Motor neuron (in vitro differentiated cells): ENCODE data around the gene ATP9A. TPM values are rescaled to one million over a fixed set of nuclear protein-coding genes. Genes with fewer than 3 reads are reported as not detected.

Experiments used
- ATAC-seq, 8 experiments: fragments of 200-7000 bp; cut with Tn5 transposase; replicated peaks in 6 of 8; 2 replicates each; pipeline ENCODE4 v1.8.0; 2021; ENCODE audit warnings: mild to moderate bottlenecking in 8 of 8, moderate library complexity in 8 of 8
- H3K27ac ChIP-seq, 2 donors: fragments of 250-450 bp; sonication (Bioruptor Pico); 2 replicates each; pipeline ENCODE4 v1.9.0; 2021; ENCODE audit warnings: antibody characterized with exemption in 2 of 2, mild to moderate bottlenecking in 2 of 2, moderate library complexity in 1 of 2
- H3K4me1 ChIP-seq, 2 donors: fragments of 250-450 bp; sonication (Bioruptor Pico); replicated peaks in 1 of 2; 2 replicates each; pipeline ENCODE4 v1.6.1; 2021; ENCODE audit warnings: antibody characterized with exemption in 2 of 2, mild to moderate bottlenecking in 2 of 2, moderate library complexity in 1 of 2
- H3K4me3 ChIP-seq, 5 donors: fragments of 250-450 bp; sonication (Bioruptor Pico); 2 replicates each; pipeline ENCODE4 v1.9.0; 2021; ENCODE audit warnings: antibody characterized with exemption in 5 of 5, mild to moderate bottlenecking in 5 of 5, moderate library complexity in 4 of 5
- WGBS, 10 experiments: fragments of 450-650 bp; shearing (Covaris generic); methylation state at CpG; one replicate each; pipeline ENCODE4 v1.0.0; 2022; 5-methylcytosine and 5-hydroxymethylcytosine counted together
- in situ Hi-C, 9 experiments: fragments of 400-800 bp; cut with MboI; loops; one replicate each; pipeline ENCODE4 v1.15.0; 2021; ENCODE audit warnings: low sequenced_read_pairs in 9 of 9, low pct_unique_long_range_greater_than_20kb in 2 of 9; ENCODE audit not compliant: unreplicated experiment in 9 of 9
- total RNA-seq, 8 experiments: library from RNA; unstranded; fragments of 300-600 nt; gene quantifications; 2 replicates each; pipeline versions ENCODE4 v1.2.3 to v1.2.4, GENCODE V29; 2022

Gene ATP9A
- total RNA-seq, 8 experiments from 2014 or later = 29.7 to 103 (median 88.1) TPM

- Histone ChIP-seq H3K4me3 (no peak overlapping the region), H3K27ac (no peak overlapping the region), H3K4me1 (no peaks in the 10 kb centered on the region)
- no peak for ATAC-seq
- in situ Hi-C loops = loop anchor here in 7 of 9 experiments (25.0 kb wide), 2 partner anchors 330 to 455 kb away; no protein-coding TSS in a partner anchor
- WGBS, 10 experiments = 80 to 100% (median 90%) methylated on average over 1 to 5 of the region's 6 CpGs; no CpG with 5 or more reads in 3 of the 10 experiments
Observed at GRCh38 chr20:51631953-51632352, 136.2 kb downstream of the ATP9A start.

- H3K4me3 ChIP-seq = no peak overlapping the region
- H3K27ac ChIP-seq = no peak overlapping the region
- WGBS, 10 experiments = 15 to 92% (median 79%) methylated on average over 2 to 17 of the region's 21 CpGs
- ATAC-seq = peak in 6 of 8 experiments; percentile 50 to 88 (median 78)
- in situ Hi-C loops = loop anchor here in 7 of 9 experiments (25.0 kb wide), 2 partner anchors 331 to 456 kb away; no protein-coding TSS in a partner anchor
- no peaks in the 10 kb centered on the region for H3K4me1 ChIP-seq
Observed at GRCh38 chr20:51631011-51631950, 136.9 kb downstream of the ATP9A start.

GRCh38 chr20:51629399-51630058, 138.7 kb downstream of the ATP9A start:
- Histone ChIP-seq H3K4me1 (no peaks in the 10 kb centered on the region), H3K4me3 (no peak overlapping the region), H3K27ac (no peak overlapping the region)
- no peak for ATAC-seq
- in situ Hi-C loops = loop anchor here in 7 of 9 experiments (25.0 kb wide), 2 partner anchors 333 to 458 kb away; no protein-coding TSS in a partner anchor
- WGBS, 10 experiments = 40 to 100% (median 70%) methylated on average over 1 to 3 of the region's 3 CpGs; no CpG with 5 or more reads in 3 of the 10 experiments

- Histone ChIP-seq H3K27ac (no peak overlapping the region), H3K4me3 (no peak overlapping the region), H3K4me1 (no peaks in the 10 kb centered on the region)
- WGBS, 10 experiments = 26 to 90% (median 71%) methylated on average over 2 to 7 of the region's 8 CpGs
- ATAC-seq = peak in 5 of 8 experiments; percentile 26 to 55 (median 42)
- in situ Hi-C loops = loop anchor here in 7 of 9 experiments (25.0 kb wide), 2 partner anchors 334 to 459 kb away; no protein-coding TSS in a partner anchor
Observed at GRCh38 chr20:51628533-51629398, 139.4 kb downstream of the ATP9A start.

DNA sequence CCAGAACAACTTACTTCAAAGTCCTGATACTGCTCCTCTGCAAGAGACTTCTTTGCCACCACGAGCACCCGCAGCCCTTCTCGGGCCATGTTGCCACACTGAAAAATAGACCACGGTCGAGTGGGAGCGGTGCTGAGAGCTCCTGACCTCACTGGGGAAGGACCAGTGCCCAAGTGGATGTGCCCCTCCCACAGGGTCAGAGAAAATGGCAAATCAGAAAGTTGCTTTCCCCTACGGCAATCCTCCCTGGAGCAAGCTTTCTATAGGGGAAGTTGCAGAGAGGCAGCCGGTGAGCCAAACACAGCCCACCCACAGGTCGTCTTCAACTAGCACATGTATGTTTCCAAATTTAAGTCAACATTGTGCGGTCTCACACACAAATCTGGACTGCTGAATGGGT, 140.6 kb downstream of the ATP9A start:
- H3K27ac ChIP-seq = no peak overlapping the region
- H3K4me1 ChIP-seq = no peaks in the 10 kb centered on the region
- no peak overlapping the region for H3K4me3 ChIP-seq
- in situ Hi-C loops = loop anchor here in 7 of 9 experiments (25.0 kb wide), 2 partner anchors 335 to 460 kb away; no protein-coding TSS in a partner anchor
- no peak for ATAC-seq
- WGBS, 10 experiments = 70 to 100% (median 100%) methylated on average over 1 to 8 of the region's 10 CpGs; no CpG with 5 or more reads in 3 of the 10 experiments

GRCh38 chr20:51625105-51625504, 143.1 kb downstream of the ATP9A start:
- ATAC-seq = no peak
- in situ Hi-C loops = loop anchor here in 7 of 9 experiments (25.0 kb wide), 2 partner anchors 337 to 462 kb away; no protein-coding TSS in a partner anchor
- WGBS, 10 experiments = 80 to 100% (median 95%) methylated on average over 1 to 8 of the region's 14 CpGs; no CpG with 5 or more reads in 4 of the 10 experiments
- Histone ChIP-seq H3K4me1 (no peaks in the 10 kb centered on the region), H3K4me3 (no peak overlapping the region), H3K27ac (no peak overlapping the region)

GRCh38 chr20:51624157-51624731, 143.9 kb downstream of the ATP9A start:
- in situ Hi-C loops = loop anchor here in 5 of 9 experiments (25.0 kb wide), 2 partner anchors 237 to 637 kb away; no protein-coding TSS in a partner anchor
- H3K4me3 ChIP-seq = no peak overlapping the region
- no peaks in the 10 kb centered on the region for H3K4me1 ChIP-seq
- ATAC-seq = peak; percentile 29 to 86 (median 65)
- WGBS, 10 experiments = 0 to 86% (median 37%) methylated on average over 1 to 9 of the region's 17 CpGs; no CpG with 5 or more reads in 4 of the 10 experiments
- no peak overlapping the region for H3K27ac ChIP-seq

DNA sequence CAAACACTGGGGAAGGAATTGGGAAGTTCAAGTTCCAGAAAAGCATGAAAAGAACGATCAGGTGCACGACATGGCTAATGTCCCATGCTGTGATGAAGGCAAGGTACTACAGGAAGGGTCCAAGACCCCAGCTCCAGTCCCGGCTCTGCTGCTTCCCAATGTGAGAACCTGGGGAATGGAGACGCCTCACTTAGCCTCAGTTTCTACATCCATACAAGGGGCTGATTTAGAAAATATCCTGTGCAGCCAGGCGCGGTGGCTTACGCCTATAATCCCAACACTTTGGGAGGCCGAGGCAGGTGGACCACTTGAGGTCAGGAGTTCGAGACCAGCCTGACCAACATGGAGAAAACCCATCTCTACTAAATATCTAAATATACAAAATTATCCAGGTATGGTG, 144.9 kb downstream of the ATP9A start:
- WGBS, 10 experiments = 84 to 100% (median 95%) methylated on average over 3 to 6 of the region's 9 CpGs; no CpG with 5 or more reads in 5 of the 10 experiments
- in situ Hi-C loops = loop anchor here in 5 of 9 experiments (25.0 kb wide), 2 partner anchors 236 to 636 kb away; no protein-coding TSS in a partner anchor
- Histone ChIP-seq H3K4me3 (no peak overlapping the region), H3K27ac (no peak overlapping the region), H3K4me1 (no peaks in the 10 kb centered on the region)
- no peak for ATAC-seq

- no peak for ATAC-seq
- in situ Hi-C loops = loop anchor here in 5 of 9 experiments (25.0 kb wide), 2 partner anchors 235 to 635 kb away; no protein-coding TSS in a partner anchor
- H3K27ac ChIP-seq = no peak overlapping the region
- H3K4me3 ChIP-seq = no peak overlapping the region
- 20 to 100% (median 91%) methylated on average over 1 to 12 of the region's 19 CpGs; no CpG with 5 or more reads in 2 of the 10 experiments for WGBS, 10 experiments
- no peaks in the 10 kb centered on the region for H3K4me1 ChIP-seq
Observed at GRCh38 chr20:51622004-51622874, 146.0 kb downstream of the ATP9A start.

DNA sequence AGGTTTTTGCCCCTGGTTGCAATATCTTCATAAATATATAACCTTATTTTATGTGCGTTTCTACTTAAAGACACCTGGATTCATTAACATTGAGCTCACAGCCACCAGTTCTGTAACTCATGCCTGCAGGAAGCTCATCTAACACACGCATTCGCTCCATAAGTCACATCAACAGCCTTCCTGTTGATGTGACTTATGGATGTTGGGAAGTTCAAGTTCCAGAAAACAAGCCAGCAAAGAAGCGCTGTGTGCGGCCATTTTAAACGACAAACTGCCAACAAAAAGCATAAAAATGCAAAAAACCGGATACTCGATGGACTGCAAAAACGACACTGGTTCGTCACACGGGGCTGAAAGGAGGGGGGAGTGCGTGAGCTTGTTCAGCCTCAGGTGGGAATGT, 147.8 kb downstream of the ATP9A start:
- 78 to 97% (median 92%) methylated on average over 2 to 12 of the region's 12 CpGs; no CpG with 5 or more reads in 2 of the 10 experiments for WGBS, 10 experiments
- H3K4me3 ChIP-seq = no peak overlapping the region
- H3K27ac ChIP-seq = no peak overlapping the region
- H3K4me1 ChIP-seq = no peaks in the 10 kb centered on the region
- no peak for ATAC-seq
- in situ Hi-C loops = loop anchor here in 5 of 9 experiments (25.0 kb wide), 2 partner anchors 233 to 633 kb away; no protein-coding TSS in a partner anchor

DNA sequence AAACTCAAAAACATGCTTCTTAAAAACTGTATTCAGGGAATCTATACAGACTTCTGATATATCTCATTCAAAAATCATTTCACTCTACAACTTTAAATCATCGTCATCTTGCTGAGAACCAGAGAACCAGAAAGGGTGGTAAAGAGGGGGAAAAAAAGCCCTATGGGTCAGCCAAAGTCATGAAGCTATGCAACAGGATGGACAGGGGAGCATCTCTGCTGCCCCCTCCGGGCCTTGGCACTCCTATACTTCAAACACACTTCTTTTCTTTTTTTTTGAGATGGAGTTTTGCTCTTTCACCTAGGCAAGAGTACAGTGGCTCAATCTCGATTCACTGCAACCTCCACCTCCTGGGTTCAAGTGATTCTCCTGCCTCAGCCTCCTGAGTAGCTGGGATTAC, 152.1 kb downstream of the ATP9A start:
- Histone ChIP-seq H3K4me1 (peaks cover 0 to 4% of the 10 kb centered on the region in 2 donors), H3K27ac (no peak overlapping the region), H3K4me3 (no peak overlapping the region)
- in situ Hi-C loops = loop anchor here in 5 of 9 experiments (10.0 to 25.0 kb wide), 3 partner anchors 229 to 629 kb away; no protein-coding TSS in a partner anchor
- 51 to 100% (median 72%) methylated on average over 1 to 3 of the region's 3 CpGs; no CpG with 5 or more reads in 1 of the 10 experiments for WGBS, 10 experiments
- no peak for ATAC-seq
